Fibroblast of lung (primary cell): ENCODE results near the gene ARPP21. TPM values are rescaled to one million over a fixed set of nuclear protein-coding genes. Genes with fewer than 3 reads are reported as not detected.
A peak's percentile ranks its signal among the peaks of the same experiment; 100 is the strongest.

Source experiments
- DNase-seq, 2 donors: peaks; one replicate each; pipeline versions ENCODE4 v3.0.0 to v3.0.0-alpha.2; 2010; ENCODE audit warnings: low read depth in 2 of 2
- H2AFZ ChIP-seq: 2 replicates; pipeline ENCODE4 v1.5.1; 2012; ENCODE audit warnings: low read length, control low read depth, inconsistent platforms
- H3K27ac ChIP-seq: 2 replicates; pipeline ENCODE4 v1.5.1; 2011; ENCODE audit warnings: low read length, control low read depth; ENCODE audit not compliant: insufficient read depth
- H3K27me3 ChIP-seq: 2 replicates; pipeline ENCODE4 v1.5.1; 2011; ENCODE audit warnings: mild to moderate bottlenecking, low read length; ENCODE audit not compliant: control insufficient read depth, insufficient read depth
- H3K36me3 ChIP-seq: 2 replicates; pipeline ENCODE4 v1.5.1; 2011; ENCODE audit warnings: low read length; ENCODE audit not compliant: control insufficient read depth, insufficient read depth
- H3K4me1 ChIP-seq: 2 replicates; pipeline ENCODE4 v1.5.1; 2011; ENCODE audit warnings: low read length; ENCODE audit not compliant: control insufficient read depth, insufficient read depth; ENCODE audit errors: extremely low read depth
- H3K4me2 ChIP-seq: 2 replicates; pipeline ENCODE4 v1.5.1; 2011; ENCODE audit warnings: low read length, control low read depth; ENCODE audit not compliant: insufficient read depth; ENCODE audit errors: extremely low read depth
- H3K4me3 ChIP-seq, 4 experiments: fragments of 200-600 bp in 1 of 4; sonication (generic) in 1 of 4; replicated peaks in 1 of 4; 2 replicates each; pipeline ENCODE4 v1.5.1; 2011 to 2016; ENCODE audit warnings: low read length in 4 of 4, low read depth in 3 of 4, mild to moderate bottlenecking in 3 of 4, control low read depth in 2 of 4, inconsistent platforms in 1 of 4, mixed read lengths in 1 of 4; ENCODE audit not compliant: insufficient read depth in 1 of 4; ENCODE audit errors: control extremely low read depth in 1 of 4
- H3K79me2 ChIP-seq: 2 replicates; pipeline ENCODE4 v1.5.1; 2012; ENCODE audit warnings: mild to moderate bottlenecking, low read length, inconsistent platforms; ENCODE audit not compliant: control insufficient read depth, insufficient read depth
- H3K9ac ChIP-seq: 2 replicates; pipeline ENCODE4 v1.5.1; 2011; ENCODE audit warnings: mild to moderate bottlenecking, low read length, control low read depth; ENCODE audit not compliant: insufficient read depth
- H3K9me3 ChIP-seq: 2 replicates; pipeline ENCODE4 v1.5.1; 2012; ENCODE audit warnings: low read depth, low read length; ENCODE audit not compliant: control insufficient read depth, insufficient read depth
- H4K20me1 ChIP-seq: 2 replicates; pipeline ENCODE4 v1.5.1; 2011; ENCODE audit warnings: low read length; ENCODE audit not compliant: control insufficient read depth, insufficient read depth; ENCODE audit errors: extremely low read depth
- CTCF ChIP-seq, 2 donors: IDR thresholded peaks in 1 of 2; conservative IDR thresholded peaks in 1 of 2; 1 replicate in 1 of 2; 2 replicates in 1 of 2; pipeline ENCODE4 v1.5.1; 2011 to 2012; ENCODE audit warnings: low read length in 2 of 2, control low read depth in 1 of 2, inconsistent platforms in 1 of 2, low read depth in 1 of 2, mild to moderate bottlenecking in 1 of 2
- EZH2 ChIP-seq: IDR thresholded peaks from 2 replicates; pipeline ENCODE4 v1.5.1; 2012; ENCODE audit warnings: low read length, control low read depth, mild to moderate bottlenecking; ENCODE audit errors: missing control alignments
- polyA plus RNA-seq, 2 donors: library from polyadenylated mRNA; depleted of rRNA in 1 of 2; stranded (reverse) in 1 of 2; unstranded in 1 of 2; fragments of >200 nt; gene quantifications; 2 replicates each; pipeline ENCODE4 v1.2.1, GENCODE V29; 2011 to 2012; ENCODE audit warnings: missing spikeins in 1 of 2
- total RNA-seq: library from RNA; depleted of rRNA; stranded (reverse); fragments of >200 nt; gene quantifications from 2 replicates; pipeline ENCODE4 v1.2.1, GENCODE V29; 2014

The ARPP21 gene
- total and polyA plus RNA-seq, 2 donors (not counting 1 experiment from before 2014, with no cell fraction given): not detected

GRCh38 chr3:35651851-35652250, 12.5 kb downstream of the ARPP21 start:
- no peak overlapping the region for H2AFZ ChIP-seq
- H3K4me1 ChIP-seq: no peaks in the 10 kb centered on the region
- peak in 1 of 2 donors; percentile 75 for DNase-seq
- H3K79me2 ChIP-seq: no peaks in the 10 kb centered on the region
- H3K27ac ChIP-seq: no peak overlapping the region
- TF ChIP-seq EZH2 (no peak), CTCF (conservative IDR thresholded peaks at IDR 0.05 in 1 of 2, IDR thresholded peaks at IDR 0.05 in 1 of 2; ENCODE audit: low read depth in 1 of 2, low read length in 2 of 2) (no peak)
- H3K9me3 ChIP-seq: no peaks in the 10 kb centered on the region
- no peaks in the 10 kb centered on the region for H4K20me1 ChIP-seq
- no peaks in the 10 kb centered on the region for H3K27me3 ChIP-seq
- H3K4me3 ChIP-seq: no peak overlapping the region
- H3K36me3 ChIP-seq: no peaks in the 10 kb centered on the region
- H3K9ac ChIP-seq: no peak overlapping the region
- no peak overlapping the region for H3K4me2 ChIP-seq

GRCh38 chr3:35653347-35653746, 14.0 kb downstream of the ARPP21 start:
- DNase-seq: no peak
- H4K20me1 ChIP-seq: no peaks in the 10 kb centered on the region
- no peak overlapping the region for H3K4me2 ChIP-seq
- no peaks in the 10 kb centered on the region for H3K9me3 ChIP-seq
- H3K36me3 ChIP-seq: no peaks in the 10 kb centered on the region
- no peaks in the 10 kb centered on the region for H3K27me3 ChIP-seq
- H3K4me3 ChIP-seq: no peak overlapping the region
- no peak overlapping the region for H2AFZ ChIP-seq
- H3K27ac ChIP-seq: no peak overlapping the region
- H3K9ac ChIP-seq: no peak overlapping the region
- no peaks in the 10 kb centered on the region for H3K4me1 ChIP-seq
- no peak for TF ChIP-seq CTCF (conservative IDR thresholded peaks at IDR 0.05 in 1 of 2, IDR thresholded peaks at IDR 0.05 in 1 of 2; ENCODE audit: low read depth in 1 of 2, low read length in 2 of 2)
- TF ChIP-seq EZH2: no peak
- H3K79me2 ChIP-seq: no peaks in the 10 kb centered on the region

DNA sequence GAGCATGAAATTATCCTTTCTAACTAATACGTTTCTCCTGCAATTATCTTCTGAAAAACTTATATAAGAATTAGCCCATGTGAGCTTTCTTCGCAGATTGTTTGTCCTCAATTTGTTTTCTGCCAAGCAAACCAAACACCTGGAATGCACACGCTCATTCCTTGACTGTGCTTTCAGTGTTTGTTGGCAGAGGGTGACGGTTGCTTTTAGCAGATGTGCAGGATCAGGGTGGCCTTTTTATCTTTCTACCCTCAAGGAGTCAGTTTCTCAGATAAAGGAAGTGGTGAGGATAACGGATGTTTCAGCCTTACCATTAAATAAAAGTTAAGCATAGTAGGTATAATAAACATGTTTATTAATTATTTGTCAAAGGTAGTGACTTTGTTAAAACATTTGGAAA, 15.2 kb downstream of the ARPP21 start:
- Histone ChIP-seq H3K9me3 (no peaks in the 10 kb centered on the region), H3K36me3 (no peaks in the 10 kb centered on the region), H3K27ac (no peak overlapping the region), H3K4me3 (no peak overlapping the region), H3K4me2 (no peak overlapping the region), H2AFZ (no peak overlapping the region), H3K9ac (no peak overlapping the region), H3K27me3 (no peaks in the 10 kb centered on the region), H3K79me2 (no peaks in the 10 kb centered on the region), H4K20me1 (no peaks in the 10 kb centered on the region), H3K4me1 (no peaks in the 10 kb centered on the region)
- DNase-seq: no peak
- TF ChIP-seq EZH2 (no peak), CTCF (conservative IDR thresholded peaks at IDR 0.05 in 1 of 2, IDR thresholded peaks at IDR 0.05 in 1 of 2; ENCODE audit: low read depth in 1 of 2, low read length in 2 of 2) (no peak)
